Measurements from ENCODE around the gene MAN1C1.
"Not testable (repeated sequence)": the region's sequence is repeated elsewhere in the genome, so short reads cannot be mapped to it uniquely, and the experiment has no call there.

MAN1C1 gene

DNA sequence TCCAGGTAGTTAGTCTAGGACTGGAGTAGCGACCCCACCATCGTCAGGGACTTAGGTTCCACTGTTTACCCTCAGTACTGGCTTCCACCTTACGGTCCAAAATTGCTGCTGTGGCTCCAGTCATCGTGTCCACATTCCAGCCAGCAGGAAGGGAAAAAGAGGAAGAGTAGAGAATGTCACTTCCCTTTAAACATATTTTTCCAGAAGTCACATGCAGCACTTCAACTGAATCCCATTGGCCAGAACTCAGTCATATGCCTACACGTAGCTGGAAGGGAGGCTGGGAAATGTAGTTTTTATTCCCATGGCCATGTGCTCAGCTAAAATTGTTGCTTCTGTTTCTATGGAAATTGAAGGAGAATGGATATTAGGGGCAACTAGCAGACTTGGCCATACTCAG, 99.3 kb downstream of the MAN1C1 start:
- no peak for DNase-seq (ENCODE audit: low read depth)

DNA sequence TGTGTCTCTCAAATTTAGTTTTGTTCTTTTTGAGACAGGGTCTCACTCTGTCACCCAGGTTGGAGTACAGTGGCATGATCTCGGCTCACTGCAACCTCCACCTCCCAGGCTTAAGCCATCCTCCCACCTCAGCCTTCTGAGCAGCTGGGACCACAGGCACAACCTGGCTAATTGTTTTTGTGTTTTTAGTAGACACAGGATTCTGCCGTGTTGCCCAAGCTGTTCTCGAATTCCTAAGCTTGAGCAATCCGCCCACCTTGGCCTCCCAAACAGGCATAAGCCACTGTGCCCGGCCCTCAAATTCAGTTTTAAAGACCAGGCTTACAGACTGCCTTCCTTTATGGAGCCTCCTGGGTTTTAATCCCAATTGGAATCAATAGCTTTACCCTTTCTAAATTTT, 99.7 kb downstream of the MAN1C1 start:
- no peak for DNase-seq (ENCODE audit: low read depth)

DNA sequence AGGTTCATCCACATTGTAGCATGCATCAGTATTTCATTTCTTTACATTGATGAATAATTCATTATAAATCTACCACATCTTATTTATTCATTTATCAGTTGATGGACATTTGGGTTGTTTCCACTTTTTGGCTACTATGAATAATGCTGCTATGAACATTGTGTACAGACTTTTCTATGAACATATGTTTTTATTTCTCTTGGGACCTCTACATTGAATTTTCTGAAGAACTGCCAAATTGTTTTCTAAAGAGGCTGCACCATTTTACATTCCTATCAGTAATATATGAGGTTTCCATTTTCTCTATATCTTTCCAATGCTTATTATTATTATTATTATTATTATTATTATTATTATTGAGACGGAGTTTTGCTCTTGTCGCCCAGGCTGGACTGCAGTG, 102.1 kb downstream of the MAN1C1 start:
- no peak for DNase-seq (ENCODE audit: low read depth)

DNA sequence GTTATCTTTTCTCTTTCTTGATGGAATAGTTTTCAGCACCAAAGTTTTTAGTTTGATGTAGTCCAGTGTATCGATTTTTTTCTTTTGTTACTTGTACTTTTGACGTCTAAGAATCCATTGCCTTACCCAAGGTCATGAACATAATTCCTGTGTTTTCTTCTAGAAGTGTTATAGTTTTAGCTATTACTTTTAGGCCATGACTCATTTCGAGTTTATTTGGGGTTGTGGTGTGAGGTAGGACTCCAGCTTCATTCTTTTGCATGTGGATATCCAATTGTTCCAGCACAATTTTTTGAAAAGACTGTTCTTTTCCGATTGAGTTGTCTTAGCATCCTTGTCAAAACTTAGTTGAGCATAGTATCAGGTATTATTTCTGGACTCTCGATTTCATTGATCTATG, 104.0 kb downstream of the MAN1C1 start:
- DNase-seq (ENCODE audit: low read depth): no peak

DNA sequence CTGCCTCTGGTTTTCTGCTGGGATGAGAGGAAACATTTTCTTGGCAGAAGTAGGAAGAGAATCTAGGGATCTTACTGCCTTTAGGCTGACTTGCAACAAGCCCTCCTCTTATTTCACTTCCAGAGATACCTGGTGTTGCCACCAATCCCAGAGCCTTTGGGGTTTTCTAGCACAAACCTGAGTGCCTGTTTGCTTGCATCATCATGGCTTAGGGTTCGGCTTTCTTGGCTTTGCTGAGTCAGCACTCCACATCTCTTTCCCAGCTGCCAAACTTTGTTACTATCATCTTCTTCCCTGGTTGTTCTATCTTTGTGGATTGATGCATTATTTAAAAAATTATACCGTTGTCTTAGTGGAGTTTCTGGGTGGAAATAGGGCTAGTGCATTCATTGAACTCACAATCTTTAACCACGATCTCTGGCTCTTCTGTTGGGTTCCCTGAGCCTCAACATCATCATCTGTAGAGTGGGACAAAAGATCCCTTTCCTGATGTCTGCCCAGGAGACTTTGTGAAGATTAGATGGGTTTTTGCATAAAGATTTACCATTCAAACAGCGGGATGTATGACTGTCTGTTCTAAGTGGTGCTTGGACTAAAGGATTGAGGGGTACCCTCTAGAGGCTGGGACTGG, 106.8 kb downstream of the MAN1C1 start:
- no peak for DNase-seq (ENCODE audit: low read depth)

DNA sequence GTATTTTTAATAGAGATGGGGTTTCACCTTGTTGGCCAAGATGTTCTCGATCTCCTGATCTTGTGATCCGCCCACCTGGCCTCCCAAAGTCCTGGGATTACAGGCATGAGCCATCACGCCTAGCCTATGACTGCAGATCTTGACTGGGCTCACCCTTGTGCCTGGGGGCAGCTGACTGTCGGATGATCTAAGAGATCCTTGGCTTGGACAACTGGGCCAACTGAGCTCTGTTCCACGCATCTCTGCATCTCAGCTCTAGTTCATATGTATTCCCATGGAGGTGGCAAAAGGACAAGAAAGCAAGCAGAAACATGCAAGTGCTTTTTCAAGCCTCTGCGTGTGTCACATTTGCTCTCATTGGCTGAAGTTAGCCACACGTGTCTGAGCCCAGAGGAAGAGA, 107.6 kb downstream of the MAN1C1 start:
- no peak for DNase-seq (ENCODE audit: low read depth)

DNA sequence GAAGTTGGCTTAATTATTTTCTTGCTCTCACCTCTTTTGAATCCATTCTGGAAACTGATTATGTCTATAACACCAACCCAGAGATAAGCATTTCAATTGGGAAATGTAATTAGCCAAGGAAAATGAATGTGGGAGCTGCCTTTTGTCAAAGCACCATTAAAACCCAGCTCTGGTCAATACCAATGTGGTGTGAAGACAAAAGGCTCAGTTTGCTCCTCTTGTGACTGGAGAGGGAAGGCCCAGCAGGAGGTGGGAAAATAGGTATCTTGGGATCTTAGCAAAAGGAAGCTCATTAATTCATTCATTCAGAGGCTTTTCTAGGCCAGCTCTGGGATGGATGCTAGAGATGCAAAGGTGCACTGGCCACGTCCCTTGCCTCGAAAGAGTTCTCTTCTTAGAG, 108.4 kb downstream of the MAN1C1 start:
- DNase-seq (ENCODE audit: low read depth): no peak

DNA sequence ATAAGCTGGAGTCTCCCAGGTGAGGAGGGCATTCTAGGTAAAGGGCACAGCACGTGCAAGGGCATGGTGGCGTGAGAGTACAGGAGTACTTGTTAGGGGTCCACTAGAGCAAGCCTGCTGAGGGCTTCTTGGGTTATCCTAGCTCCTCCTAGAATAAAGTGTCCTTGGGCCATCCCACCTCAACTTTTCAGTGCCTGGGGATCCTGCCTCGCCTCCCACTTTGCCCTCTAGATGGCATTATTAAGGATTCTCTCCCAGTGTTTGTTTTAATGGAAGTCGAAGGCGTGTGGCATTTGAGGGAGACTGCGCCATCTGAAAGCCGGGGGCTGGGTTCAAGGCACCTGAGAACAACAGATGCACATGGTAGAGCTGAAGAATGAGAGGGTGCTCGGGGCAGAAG, 108.9 kb downstream of the MAN1C1 start:
- no peak for DNase-seq (ENCODE audit: low read depth)

DNA sequence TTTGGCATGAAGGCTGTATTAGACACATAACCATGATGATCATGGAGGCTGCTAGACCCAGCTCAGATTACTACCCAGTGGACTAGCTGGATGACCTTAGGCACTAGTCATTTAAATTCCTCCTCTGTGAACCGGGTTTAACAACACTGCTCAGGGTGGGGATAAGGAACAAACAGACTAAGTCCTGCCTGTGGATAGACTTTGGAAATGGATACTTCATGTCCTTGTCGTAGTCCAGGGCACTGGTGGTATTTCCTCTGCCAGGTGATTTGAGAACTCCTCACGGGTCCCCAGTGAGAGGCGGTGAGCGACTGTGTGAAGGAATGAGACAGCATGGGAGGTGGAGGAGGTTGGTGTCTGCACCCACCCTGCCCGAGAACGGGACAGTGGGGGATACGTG, 110.5 kb downstream of the MAN1C1 start:
- no peak for DNase-seq (ENCODE audit: low read depth)

DNA sequence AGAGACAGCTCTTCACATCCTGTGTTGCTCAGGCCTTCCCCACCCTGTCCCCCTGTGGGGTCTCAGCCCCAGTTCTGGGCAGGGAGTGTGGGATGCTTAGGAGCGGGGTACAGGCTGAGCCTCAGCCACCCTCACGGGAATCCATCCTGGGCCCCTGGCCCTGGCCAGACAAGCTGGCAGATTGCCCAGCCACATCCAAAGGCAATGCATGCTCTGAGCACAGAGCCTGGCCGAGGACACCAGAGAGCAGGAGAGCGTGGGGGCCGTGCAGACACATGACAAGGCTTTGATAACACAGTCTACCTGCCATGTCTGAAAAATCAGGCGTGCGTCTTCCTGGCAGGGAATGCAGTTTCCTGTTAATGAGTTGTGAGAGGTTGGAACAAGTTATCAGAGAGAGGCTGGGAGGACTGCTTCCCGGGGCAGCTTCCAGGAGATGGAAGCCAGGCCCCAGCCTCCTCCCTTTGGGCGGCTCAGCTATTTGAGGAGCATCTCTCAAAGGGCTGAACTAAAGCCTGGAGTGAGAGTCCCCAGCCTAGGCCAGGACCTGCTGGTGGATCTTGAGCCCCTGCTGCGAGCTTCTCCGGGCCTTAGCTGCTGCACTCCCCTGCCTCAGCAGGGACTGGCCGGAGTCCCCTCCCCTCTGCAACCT, 111.2 kb downstream of the MAN1C1 start:
- no peak for DNase-seq (ENCODE audit: low read depth)

DNA sequence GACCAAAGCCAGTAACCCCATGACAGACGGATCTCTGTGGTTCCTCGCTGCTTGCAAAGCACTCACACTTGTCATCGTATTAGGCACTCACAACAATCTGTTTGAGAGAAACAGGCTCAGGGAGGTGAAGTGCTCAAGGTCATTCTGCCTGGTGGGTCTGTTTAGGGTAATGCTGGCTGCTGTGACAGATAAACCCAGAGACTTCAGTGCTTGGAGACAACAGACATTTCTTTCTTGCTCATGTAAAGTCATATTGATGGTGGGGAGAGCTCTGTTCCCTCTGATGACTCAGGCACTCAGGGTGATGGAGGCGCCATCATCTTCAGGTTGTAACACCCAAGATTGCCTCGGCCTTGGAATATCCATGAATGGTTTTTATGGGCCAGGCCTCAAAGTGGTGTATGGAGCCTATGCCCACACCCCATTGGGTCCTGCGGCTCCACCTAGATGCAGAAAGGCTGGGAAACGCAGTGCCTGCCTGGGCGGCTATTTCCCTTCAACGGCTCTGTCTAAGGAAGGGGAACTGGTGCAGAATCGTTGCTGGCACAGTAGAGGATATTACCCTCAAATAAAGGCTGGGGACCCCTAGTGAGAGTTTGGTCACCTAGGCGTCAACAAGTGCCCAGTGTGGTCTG, 111.8 kb downstream of the MAN1C1 start:
- no peak for DNase-seq (ENCODE audit: low read depth)

DNA sequence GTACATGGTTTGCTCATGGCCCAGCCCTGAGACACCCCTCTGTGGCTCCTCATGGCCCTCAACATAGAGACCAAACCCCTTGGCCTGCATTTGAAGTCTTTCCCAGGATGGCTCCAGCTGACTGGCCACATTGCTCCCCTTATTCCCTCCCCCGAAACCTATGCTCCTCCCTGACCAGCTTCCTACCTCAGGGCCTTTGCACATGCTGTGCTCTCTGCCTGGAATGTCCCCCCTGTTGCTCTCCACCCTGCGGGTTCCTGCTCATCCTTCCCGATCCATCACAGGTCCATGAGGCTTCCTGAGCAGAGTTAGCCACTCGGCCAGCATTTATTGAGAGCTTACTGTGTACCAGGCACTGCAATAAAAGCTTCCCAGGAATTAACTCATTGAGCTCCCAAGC, 112.5 kb downstream of the MAN1C1 start:
- no peak for DNase-seq (ENCODE audit: low read depth)

DNA sequence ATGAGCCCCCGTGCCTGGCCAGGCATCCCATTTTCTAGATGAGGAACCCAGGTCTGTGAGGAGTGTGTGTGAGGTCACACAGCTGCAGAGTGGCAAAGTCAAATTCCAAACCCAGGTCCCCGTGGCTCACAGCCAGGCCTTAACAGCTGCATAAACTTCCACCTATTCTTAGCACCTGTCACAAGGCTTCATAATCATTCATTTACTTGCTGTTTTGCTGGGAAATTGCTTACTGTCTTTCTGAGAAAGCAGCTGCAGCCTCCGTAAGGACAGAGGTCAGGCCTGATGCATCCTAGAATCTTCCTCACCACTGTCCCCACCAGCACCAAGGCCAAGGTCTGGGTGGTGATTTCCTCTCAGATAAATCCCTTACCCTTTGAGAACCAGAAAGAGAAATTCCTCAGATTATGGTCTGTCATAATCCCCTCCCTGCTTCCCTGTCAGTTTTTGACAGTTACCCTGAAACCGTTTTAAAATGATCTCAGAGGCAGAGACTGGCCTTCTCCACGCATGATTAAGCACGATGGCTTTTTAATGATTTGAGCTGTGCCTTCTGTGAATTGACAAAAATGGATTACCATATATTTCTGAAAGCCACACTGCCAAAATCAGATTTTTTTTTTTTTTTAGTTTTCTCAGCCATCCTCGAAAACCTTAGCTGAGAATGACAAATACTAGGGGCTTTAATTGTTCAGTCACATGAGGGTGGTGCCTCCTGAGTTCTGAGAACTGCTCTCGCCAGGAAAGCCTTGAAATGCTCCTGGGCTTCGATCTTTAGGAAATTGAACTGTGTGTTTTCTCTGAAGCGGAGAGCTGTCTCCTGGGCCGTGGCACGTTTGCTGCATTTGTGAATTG, 113.4 kb downstream of the MAN1C1 start:
- DNase-seq (ENCODE audit: low read depth): no peak

DNA sequence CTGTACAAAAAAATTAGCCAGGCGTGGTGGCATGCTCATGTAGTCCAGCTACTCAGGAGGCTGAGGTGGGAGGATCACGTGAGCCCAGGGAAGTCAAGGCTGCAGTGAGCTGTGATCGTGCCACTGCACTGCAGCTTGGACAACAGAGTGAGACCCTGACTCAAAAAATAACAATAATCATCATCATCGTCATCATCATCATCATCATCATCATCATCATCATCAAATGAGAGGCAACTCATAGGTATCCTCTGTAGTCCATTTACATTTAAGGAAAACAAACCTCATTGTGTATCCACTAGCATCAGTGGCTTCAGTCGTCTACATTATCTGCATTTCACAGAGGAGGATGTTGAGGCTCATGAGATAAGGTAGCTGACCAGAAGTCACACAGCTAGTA, 114.6 kb downstream of the MAN1C1 start:
- no peak for DNase-seq (ENCODE audit: low read depth)

DNA sequence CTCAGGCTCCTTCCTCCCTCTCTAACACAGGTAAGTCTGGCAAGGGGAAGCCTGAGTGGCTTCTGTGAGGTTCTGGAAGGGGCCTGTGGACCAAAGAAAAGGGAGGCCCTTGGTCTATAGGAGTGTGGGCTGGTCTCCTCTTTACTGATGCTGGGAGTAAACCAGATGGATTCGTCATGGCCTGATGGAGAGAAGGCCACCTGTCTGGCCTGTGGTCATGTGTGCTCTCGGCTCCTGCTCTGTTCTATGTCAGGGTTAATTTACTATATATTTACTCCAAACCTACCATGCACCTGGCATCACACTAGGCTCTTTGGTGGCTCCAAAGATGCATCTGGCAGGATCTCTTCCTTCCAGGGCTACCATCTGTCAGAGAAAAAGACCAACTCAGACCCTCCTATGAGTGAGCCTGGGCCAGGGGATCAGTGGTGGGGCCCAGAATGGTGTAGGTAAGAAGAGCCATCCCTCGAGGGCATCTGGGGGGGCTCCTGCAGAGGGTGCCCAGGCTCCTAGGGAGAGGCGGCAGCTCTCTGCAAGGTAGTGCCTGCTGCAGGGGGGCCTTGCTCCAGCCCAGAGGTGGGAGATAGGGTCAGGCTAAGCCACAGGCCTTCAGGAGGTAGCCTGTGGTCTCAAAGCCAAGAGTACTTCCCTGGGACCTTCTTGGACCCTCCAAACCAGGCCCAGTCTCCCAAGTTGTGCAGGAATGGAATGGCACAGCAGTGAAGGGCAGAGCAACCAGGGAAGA, 115.2 kb downstream of the MAN1C1 start:
- no peak for DNase-seq (ENCODE audit: low read depth)

DNA sequence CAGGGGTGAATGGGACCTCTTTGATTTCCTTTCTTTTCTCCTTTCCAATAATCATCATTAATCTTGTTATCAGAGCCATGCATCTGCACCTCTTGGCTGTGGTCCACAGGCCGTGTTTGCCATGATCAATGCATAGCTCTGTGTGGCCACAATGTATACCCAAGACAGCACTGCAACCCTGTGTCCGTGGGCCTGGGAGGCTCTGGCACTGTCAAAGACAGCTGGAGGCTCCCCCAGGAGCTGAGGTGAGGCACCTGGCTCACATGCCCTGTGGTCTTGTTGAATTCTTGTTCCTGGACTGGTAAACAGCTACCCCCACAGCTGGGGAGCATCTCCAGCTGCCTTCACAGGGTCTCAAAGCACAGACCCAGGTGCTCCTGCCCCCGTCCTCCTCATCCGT, 116.2 kb downstream of the MAN1C1 start:
- DNase-seq (ENCODE audit: low read depth): no peak

DNA sequence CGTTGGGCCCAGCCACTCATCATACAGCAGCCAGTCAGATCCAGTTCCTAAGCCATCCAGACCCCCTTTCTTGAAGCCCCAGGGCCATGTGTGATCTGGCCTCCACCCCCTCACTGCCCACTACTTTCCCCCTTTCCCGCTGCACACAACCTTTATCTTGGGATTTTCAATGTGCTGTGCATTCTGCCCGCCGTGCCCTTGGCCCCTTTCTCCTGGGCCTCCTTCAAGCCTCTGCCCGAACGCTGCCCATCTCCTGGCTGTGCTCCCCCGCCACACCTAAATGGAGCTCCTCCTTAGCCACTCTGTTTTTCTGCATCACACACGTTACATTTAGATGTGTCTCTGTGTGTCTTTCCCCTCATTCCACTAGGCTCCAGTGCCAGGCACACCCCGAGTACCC, 116.7 kb downstream of the MAN1C1 start:
- no peak for DNase-seq (ENCODE audit: low read depth)

DNA sequence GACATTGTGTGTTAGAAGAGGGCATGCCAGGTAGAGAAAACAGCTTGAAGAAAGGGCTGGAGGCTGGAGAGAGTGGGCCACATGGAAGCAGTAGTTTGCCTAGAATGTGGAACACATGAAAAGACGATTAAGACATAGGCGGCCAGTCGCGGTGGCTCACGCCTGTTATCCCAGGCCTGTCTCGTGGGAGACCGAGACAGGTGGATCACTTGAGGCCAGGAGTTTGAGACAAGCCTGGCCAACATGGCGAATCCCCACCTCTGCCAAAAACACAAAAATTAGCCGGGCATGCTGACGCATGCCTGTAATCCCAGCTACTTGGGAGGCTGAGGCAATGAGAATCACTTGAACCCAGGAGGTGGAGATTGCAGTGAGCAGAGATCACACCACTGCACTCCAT, 118.4 kb downstream of the MAN1C1 start:
- DNase-seq (ENCODE audit: low read depth): not testable (repeated sequence)

DNA sequence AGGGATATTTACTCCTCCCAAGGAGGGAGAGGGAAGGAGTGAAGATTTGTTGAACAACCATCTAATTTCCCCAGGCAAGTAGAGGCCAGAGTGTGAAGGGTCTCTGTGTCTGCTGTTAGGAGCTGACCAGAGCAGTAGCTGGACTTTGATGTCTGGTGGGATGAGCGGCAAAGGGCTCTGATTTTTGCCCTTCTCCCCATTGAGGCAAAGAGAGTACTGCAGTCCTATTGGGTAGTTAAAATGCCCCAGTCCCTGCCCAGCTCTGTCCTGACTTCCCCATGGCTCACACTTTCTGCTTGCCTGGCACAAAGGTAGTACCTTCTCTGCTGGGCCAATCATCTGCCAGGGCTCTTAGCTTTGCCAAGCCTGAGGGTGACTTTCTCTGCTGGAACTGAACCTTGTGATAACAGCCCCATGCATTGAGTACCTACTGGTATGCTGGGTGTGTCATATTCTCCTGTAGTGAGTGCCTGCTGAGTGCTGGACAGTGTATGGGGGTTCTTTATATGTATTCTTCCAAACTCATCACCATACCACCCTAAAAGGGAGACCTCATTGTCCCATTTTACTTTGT, 119.5 kb downstream of the MAN1C1 start:
- no peak for DNase-seq (ENCODE audit: low read depth)

DNA sequence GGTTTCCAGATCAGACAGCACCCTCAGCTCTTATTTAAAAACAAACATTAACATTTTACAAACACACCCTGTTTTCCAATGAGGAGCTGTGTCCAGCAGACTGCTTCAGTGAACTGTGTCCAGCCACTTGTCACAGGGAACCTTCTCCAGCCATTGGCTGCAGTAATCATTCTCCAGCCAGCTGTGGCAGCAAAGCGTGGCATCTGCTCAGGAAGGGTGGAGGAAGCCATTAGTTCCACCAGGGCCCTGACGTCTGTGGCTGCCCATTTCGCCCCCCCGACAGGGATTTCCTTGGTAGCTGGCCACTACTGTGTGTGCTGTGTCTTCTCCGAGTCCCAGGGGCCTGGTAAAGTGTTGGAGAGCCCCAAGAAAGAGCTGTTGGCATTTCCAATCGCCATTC, 120.5 kb downstream of the MAN1C1 start:
- no peak for DNase-seq (ENCODE audit: low read depth)

DNA sequence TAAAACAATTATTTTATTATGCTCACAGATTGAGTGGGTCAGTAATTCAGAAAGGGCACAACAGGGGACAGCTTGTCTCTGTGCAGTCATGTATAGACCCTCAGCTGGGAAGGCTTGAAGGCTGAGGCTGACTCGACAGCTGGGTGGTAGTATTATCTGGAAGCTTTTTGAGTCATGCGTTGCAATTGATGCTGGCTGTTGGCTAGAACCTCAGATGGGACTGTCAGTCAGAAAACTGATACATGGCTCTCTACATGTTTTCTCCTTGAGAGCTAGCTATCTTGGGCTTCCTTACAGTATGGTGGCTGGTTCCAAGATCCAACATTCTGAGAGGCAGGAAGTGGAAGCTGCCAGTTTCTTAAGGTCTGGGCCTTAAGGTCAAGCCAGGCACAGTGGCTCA, 121.9 kb downstream of the MAN1C1 start:
- no peak for DNase-seq (ENCODE audit: low read depth)

DNA sequence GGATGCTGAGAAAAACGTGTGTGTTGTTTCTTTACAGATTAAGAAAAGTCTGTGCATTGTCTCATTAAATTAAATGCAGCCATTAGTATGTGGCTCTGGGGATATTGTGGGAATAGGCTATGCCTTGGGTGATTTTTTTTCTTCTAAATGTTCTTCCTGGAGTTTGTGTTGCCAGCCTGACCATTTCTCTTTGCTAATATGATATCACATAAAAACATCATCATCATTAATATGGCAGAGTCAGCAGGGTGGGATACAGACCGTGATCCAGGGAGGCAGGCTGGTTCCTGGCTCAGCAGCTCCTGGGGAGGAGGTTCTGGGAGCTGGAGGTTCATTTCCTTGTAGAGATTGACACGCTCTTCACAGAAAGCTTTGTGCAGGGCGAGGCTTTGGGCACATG, 122.8 kb downstream of the MAN1C1 start:
- DNase-seq (ENCODE audit: low read depth): no peak

Measured in stimulated activated CD8-positive, alpha-beta memory T cell treated with anti-CD3 and anti-CD28 coated beads, Interleukin-12 subunit alpha, Interleukin-12 subunit beta, amount 100 ng/mL, for 4 hours (primary cell).